Tibial nerve (tissue), 4 donors: ENCODE results near the gene HERC4.

Source experiments
- CTCF ChIP-seq, 5 experiments: fragments of 200-600 bp in 3 of 5; fragments of 450-650 bp in 2 of 5; sonication (generic) in 3 of 5; IDR thresholded peaks; one replicate each; pipeline ENCODE4 v1.5.1; 2016 to 2019; ENCODE audit warnings: antibody characterized with exemption in 5 of 5, mild to moderate bottlenecking in 3 of 5, moderate library complexity in 2 of 5
- EP300 ChIP-seq, 2 donors: sonication (generic); formaldehyde crosslinking; IDR thresholded peaks; one replicate each; pipeline ENCODE4 v1.6.1; 2017; ENCODE audit warnings: antibody characterized with exemption in 2 of 2, mild to moderate bottlenecking in 1 of 2
- POLR2A ChIP-seq, 2 donors: fragments of 450-650 bp; IDR thresholded peaks; one replicate each; pipeline ENCODE4 v1.6.1; 2017; ENCODE audit warnings: antibody characterized with exemption in 2 of 2, mild to moderate bottlenecking in 2 of 2, moderate library complexity in 2 of 2

- no peak for TF ChIP-seq CTCF (IDR thresholded peaks at IDR 0.05)
- TF ChIP-seq EP300 (IDR thresholded peaks at IDR 0.05), result no peak
- no peak for TF ChIP-seq POLR2A (IDR thresholded peaks at IDR 0.05)
Measured at GRCh38 chr10:68124718-68125117, 49.6 kb upstream of the HERC4 start.
